Rectal smooth muscle tissue (tissue), 1 donor: Measurements from ENCODE around the gene TGFBR3.

Source experiments
- H3K27ac ChIP-seq: one replicate; pipeline ENCODE4 v1.7.0; 2013; ENCODE audit warnings: low read depth, low read length, inconsistent platforms
- H3K27me3 ChIP-seq: one replicate; pipeline ENCODE4 v1.7.0; 2013; ENCODE audit warnings: low read length; ENCODE audit not compliant: control insufficient read depth, insufficient read depth
- H3K36me3 ChIP-seq: one replicate; pipeline ENCODE4 v1.7.0; 2013; ENCODE audit warnings: low read length; ENCODE audit not compliant: control insufficient read depth, insufficient read depth
- H3K4me1 ChIP-seq: one replicate; pipeline ENCODE4 v1.7.0; 2013; ENCODE audit warnings: low read length; ENCODE audit not compliant: control insufficient read depth, insufficient read depth
- H3K4me3 ChIP-seq: one replicate; pipeline ENCODE4 v1.7.0; 2013; ENCODE audit warnings: low read length
- H3K9ac ChIP-seq: one replicate; pipeline ENCODE4 v1.7.0; 2013; ENCODE audit warnings: low read length

The TGFBR3 gene

GRCh38 chr1:91885716-91886506 lies at the start of gene TGFBR3:
Gene TGFBR3 (minus strand): TSS chr1:91886151. CDS start chr1:91861531, 24,620 bp downstream.
- peak within 1 kb of the TSS; percentile 94 for H3K9ac ChIP-seq
- peak within 1 kb of the TSS; percentile 75 for H3K4me3 ChIP-seq
- peak within 1 kb of the TSS; percentile 98 for H3K27ac ChIP-seq
- H3K36me3 ChIP-seq, result no peaks in the 10 kb centered on the region
- H3K27me3 ChIP-seq, result no peaks in the 10 kb centered on the region
- H3K4me1 ChIP-seq, result peaks cover 12% of the 10 kb centered on the region

DNA sequence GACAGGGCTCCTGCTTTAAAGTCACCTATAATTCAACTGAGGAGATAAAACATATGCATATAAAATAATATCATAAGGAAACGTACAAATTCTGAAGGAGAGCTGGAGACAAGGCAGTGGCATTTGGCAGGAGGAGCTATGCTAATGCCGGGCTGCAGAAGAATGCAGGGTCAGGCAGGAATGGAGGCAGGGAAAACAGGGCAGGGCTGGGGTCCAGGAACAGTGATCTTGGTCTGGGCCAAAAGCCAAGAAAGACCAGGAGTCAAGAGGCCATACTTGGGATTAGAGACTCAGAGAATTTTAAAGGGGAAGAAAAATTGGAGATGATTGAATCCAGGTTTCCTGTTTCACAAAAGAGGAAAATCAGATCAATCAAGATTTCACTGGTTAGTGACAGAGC lies 43.3 kb upstream of the TGFBR3 start:
- H3K27me3 ChIP-seq, result no peaks in the 10 kb centered on the region
- no peak overlapping the region for H3K4me3 ChIP-seq
- H3K9ac ChIP-seq, result no peak overlapping the region
- H3K4me1 ChIP-seq, result no peaks in the 10 kb centered on the region
- no peak overlapping the region for H3K27ac ChIP-seq
- H3K36me3 ChIP-seq, result no peaks in the 10 kb centered on the region

- Histone ChIP-seq H3K9ac (no peak overlapping the region), H3K27ac (no peak overlapping the region), H3K27me3 (no peaks in the 10 kb centered on the region), H3K36me3 (no peaks in the 10 kb centered on the region), H3K4me3 (no peak overlapping the region), H3K4me1 (no peaks in the 10 kb centered on the region)
Observed at GRCh38 chr1:91928026-91928425, 42.1 kb upstream of the TGFBR3 start.

GRCh38 chr1:91925644-91926435 lies 39.9 kb upstream of the TGFBR3 start:
- Histone ChIP-seq H3K9ac (no peak overlapping the region), H3K27ac (no peak overlapping the region), H3K4me3 (no peak overlapping the region), H3K4me1 (no peaks in the 10 kb centered on the region), H3K36me3 (no peaks in the 10 kb centered on the region), H3K27me3 (no peaks in the 10 kb centered on the region)

- Histone ChIP-seq H3K27ac (no peak overlapping the region), H3K4me1 (no peaks in the 10 kb centered on the region), H3K36me3 (no peaks in the 10 kb centered on the region), H3K27me3 (no peaks in the 10 kb centered on the region), H3K9ac (no peak overlapping the region), H3K4me3 (no peak overlapping the region)
Observed at GRCh38 chr1:91924146-91924545, 38.2 kb upstream of the TGFBR3 start.

GRCh38 chr1:91919962-91920361 lies 34.0 kb upstream of the TGFBR3 start:
- Histone ChIP-seq H3K4me3 (no peak overlapping the region), H3K36me3 (no peaks in the 10 kb centered on the region), H3K4me1 (no peaks in the 10 kb centered on the region), H3K9ac (no peak overlapping the region), H3K27me3 (no peaks in the 10 kb centered on the region), H3K27ac (no peak overlapping the region)

DNA sequence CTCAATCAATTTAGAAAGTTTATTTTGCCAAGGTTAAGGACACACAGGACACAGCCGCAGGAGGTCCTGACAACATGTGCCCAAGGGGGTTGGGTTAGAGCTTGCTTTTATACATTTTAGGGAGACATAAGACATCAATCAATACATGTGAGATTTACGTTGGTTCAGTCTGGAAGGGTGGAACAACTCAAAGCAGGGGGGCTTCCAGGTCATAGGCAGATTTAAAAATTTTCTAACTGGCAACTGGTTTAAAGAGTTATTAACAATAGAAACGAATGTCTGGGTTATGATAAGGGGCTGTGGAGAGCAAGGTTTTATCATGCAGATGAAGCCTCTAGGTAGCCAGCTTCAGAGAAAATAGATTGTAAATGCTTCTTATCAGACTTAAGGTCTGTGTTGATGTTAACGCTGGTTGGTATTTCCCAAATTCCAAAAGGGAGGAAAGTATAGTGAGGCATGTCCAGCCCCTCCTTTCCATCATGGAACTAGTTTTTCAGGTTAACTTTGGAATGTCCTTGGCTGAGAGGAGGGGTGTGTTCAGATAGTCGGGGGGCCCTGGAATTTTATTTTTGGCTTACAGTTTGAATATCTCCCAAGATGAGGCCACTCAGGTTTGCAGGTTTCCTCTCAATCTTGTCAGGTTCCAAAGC lies 31.0 kb upstream of the TGFBR3 start:
- no peak overlapping the region for H3K27ac ChIP-seq
- H3K4me1 ChIP-seq, result no peaks in the 10 kb centered on the region
- no peaks in the 10 kb centered on the region for H3K36me3 ChIP-seq
- H3K4me3 ChIP-seq, result no peak overlapping the region
- H3K9ac ChIP-seq, result no peak overlapping the region
- H3K27me3 ChIP-seq, result no peaks in the 10 kb centered on the region

DNA sequence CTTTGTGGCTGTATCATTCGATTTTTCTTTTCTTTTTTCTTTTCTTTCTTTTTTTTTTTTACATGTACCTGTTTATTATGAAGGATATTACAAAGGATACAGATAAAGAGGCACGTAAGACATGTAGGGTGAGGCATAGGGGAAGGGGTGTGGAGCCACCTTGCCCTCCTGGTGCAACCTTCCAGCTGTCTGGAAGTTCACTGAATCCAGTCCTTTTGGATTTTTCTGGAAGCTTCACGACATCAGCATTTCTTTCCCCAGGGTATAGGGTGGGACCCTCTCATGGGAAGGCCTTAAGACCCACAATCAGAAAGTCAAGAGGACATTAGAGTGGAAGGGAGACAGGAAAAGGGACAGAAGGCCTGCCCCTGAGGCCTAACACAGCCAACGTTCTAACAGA lies 30.1 kb upstream of the TGFBR3 start:
- Histone ChIP-seq H3K4me3 (no peak overlapping the region), H3K27me3 (no peaks in the 10 kb centered on the region), H3K27ac (no peak overlapping the region), H3K9ac (no peak overlapping the region), H3K36me3 (no peaks in the 10 kb centered on the region), H3K4me1 (no peaks in the 10 kb centered on the region)

DNA sequence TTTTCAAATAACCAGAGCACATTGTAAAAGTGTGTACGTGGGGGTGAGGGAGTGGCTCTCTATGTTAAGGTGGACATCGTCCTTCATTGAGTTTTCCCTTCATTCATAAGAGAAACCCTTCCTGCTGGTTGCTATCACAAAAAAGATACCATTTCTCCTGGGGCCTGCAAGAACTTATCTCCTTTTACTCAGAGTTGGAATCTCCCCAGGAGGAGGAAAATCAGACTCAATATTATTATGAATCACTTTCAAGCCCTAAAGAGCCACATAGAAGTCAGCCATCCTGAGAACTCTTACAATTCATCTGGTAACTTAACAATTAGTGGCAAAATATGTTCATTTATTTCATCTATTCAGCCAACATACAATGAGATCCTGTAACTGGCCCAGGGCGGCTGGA lies 27.1 kb upstream of the TGFBR3 start:
- Histone ChIP-seq H3K4me3 (no peak overlapping the region), H3K36me3 (no peaks in the 10 kb centered on the region), H3K9ac (no peak overlapping the region), H3K27me3 (no peaks in the 10 kb centered on the region), H3K4me1 (no peaks in the 10 kb centered on the region), H3K27ac (no peak overlapping the region)

- Histone ChIP-seq H3K4me1 (no peaks in the 10 kb centered on the region), H3K36me3 (no peaks in the 10 kb centered on the region), H3K27me3 (no peaks in the 10 kb centered on the region), H3K4me3 (no peak overlapping the region), H3K9ac (no peak overlapping the region), H3K27ac (no peak overlapping the region)
Observed at GRCh38 chr1:91912266-91912665, 26.3 kb upstream of the TGFBR3 start.

GRCh38 chr1:91901231-91901630 lies 15.3 kb upstream of the TGFBR3 start:
- Histone ChIP-seq H3K27ac (no peak overlapping the region), H3K4me3 (no peak overlapping the region), H3K36me3 (no peaks in the 10 kb centered on the region), H3K9ac (no peak overlapping the region), H3K27me3 (no peaks in the 10 kb centered on the region), H3K4me1 (no peaks in the 10 kb centered on the region)

DNA sequence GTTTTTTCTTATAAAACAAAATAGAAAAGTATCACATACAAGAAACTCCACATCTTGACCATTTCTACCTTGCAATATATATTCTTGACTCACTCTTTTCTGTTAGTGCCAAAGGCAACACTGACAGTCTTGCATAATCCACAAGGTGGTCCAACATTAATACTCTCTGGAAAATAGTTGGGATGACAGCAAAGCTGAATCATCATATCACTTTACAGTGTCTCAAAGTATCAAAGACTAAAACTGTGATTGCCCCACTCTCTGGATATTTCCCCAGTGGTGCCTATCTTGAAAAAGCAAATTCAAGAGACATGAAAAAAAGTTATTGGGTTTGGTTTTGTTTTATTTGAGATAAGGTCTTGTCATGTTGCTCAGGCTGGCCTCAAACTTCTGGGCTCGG lies 14.6 kb upstream of the TGFBR3 start:
- no peaks in the 10 kb centered on the region for H3K36me3 ChIP-seq
- H3K9ac ChIP-seq, result no peak overlapping the region
- no peaks in the 10 kb centered on the region for H3K27me3 ChIP-seq
- H3K4me3 ChIP-seq, result no peak overlapping the region
- H3K4me1 ChIP-seq, result no peaks in the 10 kb centered on the region
- H3K27ac ChIP-seq, result no peak overlapping the region
